Measurements from ENCODE around the gene P2RX5. TPM values are rescaled to one million over a fixed set of nuclear protein-coding genes. Genes with fewer than 3 reads are reported as not detected.

P2RX5 gene
- total RNA-seq, 4 donors from 2014 or later = 0.54 TPM; not detected in 3

DNA sequence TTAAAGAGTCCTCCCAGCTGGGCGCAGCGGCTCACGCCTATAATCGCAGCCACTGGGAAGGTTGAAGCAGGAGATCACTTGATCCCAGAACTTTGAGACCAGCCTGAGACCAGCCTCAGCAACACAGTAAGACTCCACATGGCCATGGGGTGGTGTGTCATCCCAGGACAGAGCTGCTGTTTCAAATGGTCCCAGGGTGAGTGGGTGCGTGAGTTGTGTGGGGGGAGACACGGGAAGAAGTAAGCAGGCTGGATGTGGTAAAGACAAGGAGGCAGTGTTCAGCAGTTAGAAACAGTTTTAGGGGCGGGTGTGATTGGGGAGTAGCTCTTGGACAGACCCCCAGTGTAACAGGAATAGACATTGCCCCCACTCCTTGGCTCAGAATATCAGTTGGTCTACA lies 63.7 kb downstream of the P2RX5 start:
- TF ChIP-seq, protein P1, sequence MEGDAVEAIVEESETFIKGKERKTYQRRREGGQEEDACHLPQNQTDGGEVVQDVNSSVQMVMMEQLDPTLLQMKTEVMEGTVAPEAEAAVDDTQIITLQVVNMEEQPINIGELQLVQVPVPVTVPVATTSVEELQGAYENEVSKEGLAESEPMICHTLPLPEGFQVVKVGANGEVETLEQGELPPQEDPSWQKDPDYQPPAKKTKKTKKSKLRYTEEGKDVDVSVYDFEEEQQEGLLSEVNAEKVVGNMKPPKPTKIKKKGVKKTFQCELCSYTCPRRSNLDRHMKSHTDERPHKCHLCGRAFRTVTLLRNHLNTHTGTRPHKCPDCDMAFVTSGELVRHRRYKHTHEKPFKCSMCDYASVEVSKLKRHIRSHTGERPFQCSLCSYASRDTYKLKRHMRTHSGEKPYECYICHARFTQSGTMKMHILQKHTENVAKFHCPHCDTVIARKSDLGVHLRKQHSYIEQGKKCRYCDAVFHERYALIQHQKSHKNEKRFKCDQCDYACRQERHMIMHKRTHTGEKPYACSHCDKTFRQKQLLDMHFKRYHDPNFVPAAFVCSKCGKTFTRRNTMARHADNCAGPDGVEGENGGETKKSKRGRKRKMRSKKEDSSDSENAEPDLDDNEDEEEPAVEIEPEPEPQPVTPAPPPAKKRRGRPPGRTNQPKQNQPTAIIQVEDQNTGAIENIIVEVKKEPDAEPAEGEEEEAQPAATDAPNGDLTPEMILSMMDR (IDR thresholded peaks at IDR 0.05) = no peak
- TF ChIP-seq POLR2A (IDR thresholded peaks at IDR 0.05) = no peak
- Histone ChIP-seq H3K4me1 (peaks cover 2% of the 10 kb centered on the region in 2 donors), H3K9me3 (no peaks in the 10 kb centered on the region), H3K4me3 (replicated peaks in 1 of 3) (no peak overlapping the region), H3K27ac (no peak overlapping the region), H3K27me3 (no peaks in the 10 kb centered on the region), H3K36me3 (peaks cover 0 to 11% of the 10 kb centered on the region in 2 donors)
- 94 to 95% methylated on average over 4 to 7 of the region's 7 CpGs for WGBS, 2 donors
- DNase-seq = no peak
- intact Hi-C loops (cut with DNase I) = no loop called here

DNA sequence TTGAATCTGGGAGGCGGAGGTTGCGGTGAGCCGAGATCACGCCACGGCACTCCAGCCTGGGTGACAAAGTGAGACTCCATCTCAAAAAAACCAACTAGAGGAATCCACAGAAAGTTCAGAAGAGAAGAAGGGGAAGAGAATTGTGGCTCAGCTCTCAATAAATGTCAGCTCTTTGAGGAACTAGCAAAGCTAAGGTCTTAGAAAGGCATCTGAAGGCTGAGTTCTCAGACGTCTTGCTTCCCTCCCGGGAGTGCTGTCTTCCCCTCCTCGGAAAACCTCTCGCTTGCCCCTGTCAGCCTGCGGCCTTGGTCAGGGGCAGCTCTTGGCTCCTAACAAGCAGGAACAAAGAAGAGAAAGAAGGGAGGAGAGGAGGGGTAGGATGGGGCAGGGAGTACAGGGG lies 65.2 kb downstream of the P2RX5 start:
- no peak overlapping the region for H3K27ac ChIP-seq
- intact Hi-C loops (cut with DNase I) = no loop called here
- no peaks in the 10 kb centered on the region for H3K9me3 ChIP-seq
- H3K4me3 ChIP-seq (replicated peaks in 1 of 3) = no peak overlapping the region
- no peaks in the 10 kb centered on the region for H3K4me1 ChIP-seq
- TF ChIP-seq, protein P1 (IDR thresholded peaks at IDR 0.05) = no peak
- no peak for TF ChIP-seq POLR2A (IDR thresholded peaks at IDR 0.05)
- H3K27me3 ChIP-seq = no peaks in the 10 kb centered on the region
- WGBS, 2 donors = 90 to 92% methylated on average over 10 of the region's 10 CpGs
- peaks cover 0 to 11% of the 10 kb centered on the region in 2 donors for H3K36me3 ChIP-seq
- DNase-seq = no peak

DNA sequence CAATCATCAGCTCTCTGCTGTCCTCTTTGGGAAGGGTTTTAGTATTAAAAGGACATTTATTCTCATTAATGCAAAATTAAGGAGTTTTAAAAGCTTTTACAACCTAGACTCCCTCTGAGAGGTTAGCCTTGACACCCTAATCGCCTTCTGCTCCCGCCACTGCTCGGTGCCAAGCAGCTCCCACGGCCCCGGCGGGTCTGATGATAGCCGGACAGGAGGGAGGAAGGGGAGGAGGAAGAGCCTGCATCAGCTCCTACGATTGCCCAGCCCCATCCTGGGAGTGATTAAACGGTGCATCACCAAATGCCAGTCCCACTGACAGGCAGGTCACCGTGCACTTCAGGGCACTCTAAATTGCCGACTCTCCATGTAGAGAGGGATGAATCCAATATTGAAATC lies 68.2 kb downstream of the P2RX5 start:
- Histone ChIP-seq H3K4me1 (no peaks in the 10 kb centered on the region), H3K27ac (no peak overlapping the region), H3K4me3 (replicated peaks in 1 of 3) (no peak overlapping the region), H3K9me3 (no peaks in the 10 kb centered on the region), H3K36me3 (peaks cover 20 to 27% of the 10 kb centered on the region in 2 donors), H3K27me3 (no peaks in the 10 kb centered on the region)
- intact Hi-C loops (cut with DNase I) = no loop called here
- TF ChIP-seq, protein P1 (IDR thresholded peaks at IDR 0.05) = no peak
- TF ChIP-seq POLR2A (IDR thresholded peaks at IDR 0.05) = no peak
- no peak for DNase-seq
- WGBS, 2 donors = 91 to 92% methylated on average over 11 of the region's 11 CpGs

DNA sequence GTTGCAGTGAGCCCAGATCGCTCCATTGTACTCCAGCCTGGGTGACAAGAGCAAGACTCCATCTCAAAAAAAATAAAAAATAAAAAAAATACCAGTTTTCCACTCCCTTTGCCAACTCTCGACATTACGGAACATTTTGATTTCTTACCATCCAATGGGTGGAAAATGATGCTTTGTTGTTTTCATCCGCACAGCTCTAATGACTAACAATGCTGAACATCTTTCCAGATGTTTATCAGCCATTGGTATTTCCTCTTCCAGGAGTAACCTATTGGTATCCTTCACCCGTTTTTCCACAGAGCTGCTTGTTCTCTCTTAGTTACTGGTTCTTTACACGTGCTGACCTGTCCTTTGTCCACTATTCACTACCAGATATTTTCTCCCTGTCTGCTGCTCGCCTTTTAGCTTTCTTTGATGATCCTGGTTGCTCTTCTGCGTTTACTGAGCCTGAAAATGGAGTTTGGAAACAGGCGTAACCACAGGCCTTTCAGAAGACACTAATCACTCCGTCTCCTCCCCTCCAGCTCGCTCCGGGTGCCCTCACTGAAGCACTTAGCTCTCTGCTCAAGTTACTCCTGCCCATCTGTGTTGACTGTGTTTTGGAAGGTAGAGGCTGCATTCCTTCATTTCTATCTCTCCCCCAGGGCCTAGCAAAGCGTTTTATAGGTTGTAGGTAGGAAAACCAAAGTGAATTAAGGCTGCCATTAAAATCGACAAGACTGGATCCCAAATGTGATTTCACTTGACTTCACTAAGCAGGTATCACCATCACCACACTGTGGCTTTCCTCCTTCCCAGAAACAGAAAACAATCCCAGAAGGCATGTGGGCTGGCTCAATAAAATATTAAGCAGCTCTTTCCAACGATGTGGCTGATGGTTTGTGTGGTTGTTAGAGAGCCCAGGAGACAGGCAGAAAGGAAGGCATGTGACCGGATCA lies 68.9 kb downstream of the P2RX5 start:
- Histone ChIP-seq H3K9me3 (no peaks in the 10 kb centered on the region), H3K4me1 (no peaks in the 10 kb centered on the region), H3K4me3 (replicated peaks in 1 of 3) (no peak overlapping the region), H3K27ac (no peak overlapping the region), H3K36me3 (peaks cover 26 to 32% of the 10 kb centered on the region in 2 donors), H3K27me3 (no peaks in the 10 kb centered on the region)
- WGBS, 2 donors = 73 to 77% methylated on average over 16 of the region's 16 CpGs
- DNase-seq = no peak
- TF ChIP-seq, protein P1 (IDR thresholded peaks at IDR 0.05) = no peak
- no peak for TF ChIP-seq POLR2A (IDR thresholded peaks at IDR 0.05)
- intact Hi-C loops (cut with DNase I) = no loop called here

Other genes with a start within 250 kb of the P2RX5 start
- under 1 TPM in 2 of 4 donors, not detected in 2; 0.40 to 0.67 TPM for gene SPATA22, start 224.3 kb downstream of the P2RX5 start, total RNA-seq
- gene ASPA, start 220.2 kb downstream of the P2RX5 start, total RNA-seq = 1 to 10 TPM in 1 of 4 donors, under 1 TPM in 3; 0.50 to 2.1 (median 0.78) TPM
- gene TRPV3, start 138.3 kb downstream of the P2RX5 start, total RNA-seq = 1 to 10 TPM in 3 of 4 donors, under 1 TPM in 1; 0.11 to 1.2 (median 1.0) TPM
- gene TRPV1, start 86.7 kb downstream of the P2RX5 start, total RNA-seq = 1 to 10 TPM; 2.9 to 5.3 (median 4.0) TPM
- 10 to 100 TPM; 16.1 to 18.4 (median 17.6) TPM for gene SHPK, start 59.9 kb downstream of the P2RX5 start, total RNA-seq
- gene CTNS, start 59.4 kb downstream of the P2RX5 start, total RNA-seq = 10 to 100 TPM; 21.4 to 36.6 (median 28.6) TPM
- 100 to 1,000 TPM in 2 of 4 donors, 10 to 100 TPM in 2; 62.9 to 151 (median 120) TPM for gene TAX1BP3, start 27.6 kb downstream of the P2RX5 start, total RNA-seq
- gene EMC6, start 27.3 kb downstream of the P2RX5 start, total RNA-seq = 10 to 100 TPM in 2 of 4 donors, 1 to 10 TPM in 2; 4.1 to 17.3 (median 11.5) TPM
- gene HASPIN, start 27.7 kb upstream of the P2RX5 start, total RNA-seq = under 1 TPM in 2 of 4 donors, not detected in 2; 0.13 to 0.21 TPM
- gene ITGAE, start 105.0 kb upstream of the P2RX5 start, total RNA-seq = 10 to 100 TPM in 3 of 4 donors, 1 to 10 TPM in 1; 5.5 to 31.9 (median 19.4) TPM
- gene NCBP3, start 150.1 kb upstream of the P2RX5 start, total RNA-seq = 100 to 1,000 TPM in 1 of 4 donors, 10 to 100 TPM in 3; 28.4 to 265 (median 36.1) TPM
- gene CAMKK1, start 196.9 kb upstream of the P2RX5 start, total RNA-seq = 10 to 100 TPM in 1 of 4 donors, 1 to 10 TPM in 3; 5.9 to 10.1 (median 7.9) TPM
- under 1 TPM in 3 of 4 donors, not detected in 1; 0.11 to 0.54 (median 0.21) TPM for gene P2RX1, start 220.3 kb upstream of the P2RX5 start, total RNA-seq

All from thyroid gland (tissue), 4 donors.